Ascending aorta (tissue), 2 donors: ENCODE measurements around the gene LRRC23. TPM values are rescaled to one million over a fixed set of nuclear protein-coding genes. Genes with fewer than 3 reads are reported as not detected.
"Not testable (repeated sequence)": the region's sequence is repeated elsewhere in the genome, so short reads cannot be mapped to it uniquely, and the experiment has no call there.

Experiments used
- DNase-seq, 2 donors: peaks; one replicate each; pipeline ENCODE4 v3.0.0-alpha.2; 2019; ENCODE audit warnings: low spot score in 2 of 2
- H3K27ac ChIP-seq, 2 donors: fragments of 200-600 bp; sonication (generic); one replicate each; pipeline ENCODE4 v1.5.1; 2016 to 2017; ENCODE audit warnings: mild to moderate bottlenecking in 1 of 2
- H3K27me3 ChIP-seq: fragments of 200-600 bp; sonication (generic); one replicate; pipeline ENCODE4 v1.5.1; 2017
- H3K36me3 ChIP-seq, 2 donors: fragments of 200-600 bp; sonication (generic); one replicate each; pipeline ENCODE4 v1.5.1; 2016
- H3K4me1 ChIP-seq, 2 donors: fragments of 200-600 bp; sonication (generic); one replicate each; pipeline ENCODE4 v1.5.1; 2016 to 2017; ENCODE audit warnings: mild to moderate bottlenecking in 1 of 2
- H3K4me3 ChIP-seq, 2 donors: fragments of 200-600 bp; sonication (generic); one replicate each; pipeline ENCODE4 v1.5.1; 2016 to 2017; ENCODE audit warnings: mild to moderate bottlenecking in 1 of 2
- H3K9me3 ChIP-seq, 2 donors: fragments of 200-600 bp; sonication (generic); one replicate each; pipeline ENCODE4 v1.5.1; 2016
- intact Hi-C: fragments of 100-400 bp; cut with DNase I; formaldehyde crosslinking; loops from one replicate; pipeline ENCODE4 v1.15.1; 2023
- total RNA-seq: library from RNA; depleted of rRNA; stranded (reverse); fragments of >200 nt; gene quantifications from one replicate; pipeline ENCODE4 v1.1.0, GENCODE V29; 2016
- TF ChIP-seq, protein P1 (sequence below), 3 experiments: fragments of 200-600 bp in 2 of 3; fragments of 450-650 bp in 1 of 3; sonication (generic) in 2 of 3; IDR thresholded peaks; one replicate each; pipeline ENCODE4 v1.5.1; 2016 to 2019; ENCODE audit warnings: antibody characterized with exemption in 3 of 3, mild to moderate bottlenecking in 1 of 3, moderate library complexity in 1 of 3

The LRRC23 gene
- total RNA-seq, 1 donor from 2014 or later: 6.6 TPM

DNA sequence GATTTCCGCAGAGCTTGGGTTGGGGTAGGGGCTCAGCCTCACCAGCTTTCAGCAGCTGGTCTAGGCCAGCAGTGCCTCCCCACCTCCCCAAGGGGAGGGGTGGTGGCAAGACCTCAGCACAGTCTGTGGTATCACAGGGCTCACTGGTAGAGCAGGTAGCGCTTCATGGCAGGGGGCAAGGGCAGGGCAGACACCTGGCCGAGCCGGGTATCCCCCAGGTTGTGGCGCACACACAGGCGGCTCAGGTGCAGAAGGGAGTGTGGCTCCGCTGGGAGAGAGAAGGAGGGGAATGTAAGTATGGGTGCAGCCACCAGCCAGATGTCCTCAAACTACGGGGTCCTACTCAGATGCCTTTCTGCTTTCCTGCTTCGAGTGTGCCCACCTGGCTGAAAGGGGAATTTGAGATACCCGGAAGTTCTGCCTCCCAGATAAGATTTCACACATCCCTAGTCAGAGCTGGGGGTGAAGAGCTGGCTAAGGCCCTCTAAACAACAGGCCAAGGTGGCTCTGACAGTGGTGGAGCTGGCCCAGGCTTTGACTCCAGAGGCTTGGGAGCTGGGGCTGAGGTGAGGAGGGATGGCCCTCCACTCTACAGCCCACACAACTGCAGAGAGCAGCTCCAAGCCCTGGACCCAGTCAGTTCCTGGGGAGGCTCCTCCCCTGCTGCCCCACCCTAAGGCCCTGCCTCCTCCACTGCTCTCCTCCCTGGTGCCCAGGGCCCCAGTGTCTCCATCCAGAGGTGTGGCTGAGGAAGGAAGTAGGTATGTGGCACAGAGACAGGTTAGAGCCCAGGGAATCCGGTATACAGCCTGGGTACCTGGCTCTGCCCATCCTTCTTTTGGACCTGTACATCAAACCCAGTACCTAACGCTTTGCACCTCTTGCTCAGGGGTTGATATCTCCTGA, 33.3 kb upstream of the LRRC23 start:
- no peak for DNase-seq
- no peaks in the 10 kb centered on the region for H3K9me3 ChIP-seq
- peaks cover 17 to 19% of the 10 kb centered on the region in 2 donors for H3K36me3 ChIP-seq
- peak overlapping the region; percentile 82 to 90 for H3K4me3 ChIP-seq
- intact Hi-C loops: loop anchor here (5.0 kb wide), 1 partner anchor 236 kb away; the partner anchor contains the start of gene C1RL
- TF ChIP-seq, protein P1, sequence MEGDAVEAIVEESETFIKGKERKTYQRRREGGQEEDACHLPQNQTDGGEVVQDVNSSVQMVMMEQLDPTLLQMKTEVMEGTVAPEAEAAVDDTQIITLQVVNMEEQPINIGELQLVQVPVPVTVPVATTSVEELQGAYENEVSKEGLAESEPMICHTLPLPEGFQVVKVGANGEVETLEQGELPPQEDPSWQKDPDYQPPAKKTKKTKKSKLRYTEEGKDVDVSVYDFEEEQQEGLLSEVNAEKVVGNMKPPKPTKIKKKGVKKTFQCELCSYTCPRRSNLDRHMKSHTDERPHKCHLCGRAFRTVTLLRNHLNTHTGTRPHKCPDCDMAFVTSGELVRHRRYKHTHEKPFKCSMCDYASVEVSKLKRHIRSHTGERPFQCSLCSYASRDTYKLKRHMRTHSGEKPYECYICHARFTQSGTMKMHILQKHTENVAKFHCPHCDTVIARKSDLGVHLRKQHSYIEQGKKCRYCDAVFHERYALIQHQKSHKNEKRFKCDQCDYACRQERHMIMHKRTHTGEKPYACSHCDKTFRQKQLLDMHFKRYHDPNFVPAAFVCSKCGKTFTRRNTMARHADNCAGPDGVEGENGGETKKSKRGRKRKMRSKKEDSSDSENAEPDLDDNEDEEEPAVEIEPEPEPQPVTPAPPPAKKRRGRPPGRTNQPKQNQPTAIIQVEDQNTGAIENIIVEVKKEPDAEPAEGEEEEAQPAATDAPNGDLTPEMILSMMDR (IDR thresholded peaks at IDR 0.05): no peak
- H3K27ac ChIP-seq: peak overlapping the region; percentile 85 to 92
- peaks cover 14 to 37% of the 10 kb centered on the region in 2 donors for H3K4me1 ChIP-seq
- no peaks in the 10 kb centered on the region for H3K27me3 ChIP-seq

DNA sequence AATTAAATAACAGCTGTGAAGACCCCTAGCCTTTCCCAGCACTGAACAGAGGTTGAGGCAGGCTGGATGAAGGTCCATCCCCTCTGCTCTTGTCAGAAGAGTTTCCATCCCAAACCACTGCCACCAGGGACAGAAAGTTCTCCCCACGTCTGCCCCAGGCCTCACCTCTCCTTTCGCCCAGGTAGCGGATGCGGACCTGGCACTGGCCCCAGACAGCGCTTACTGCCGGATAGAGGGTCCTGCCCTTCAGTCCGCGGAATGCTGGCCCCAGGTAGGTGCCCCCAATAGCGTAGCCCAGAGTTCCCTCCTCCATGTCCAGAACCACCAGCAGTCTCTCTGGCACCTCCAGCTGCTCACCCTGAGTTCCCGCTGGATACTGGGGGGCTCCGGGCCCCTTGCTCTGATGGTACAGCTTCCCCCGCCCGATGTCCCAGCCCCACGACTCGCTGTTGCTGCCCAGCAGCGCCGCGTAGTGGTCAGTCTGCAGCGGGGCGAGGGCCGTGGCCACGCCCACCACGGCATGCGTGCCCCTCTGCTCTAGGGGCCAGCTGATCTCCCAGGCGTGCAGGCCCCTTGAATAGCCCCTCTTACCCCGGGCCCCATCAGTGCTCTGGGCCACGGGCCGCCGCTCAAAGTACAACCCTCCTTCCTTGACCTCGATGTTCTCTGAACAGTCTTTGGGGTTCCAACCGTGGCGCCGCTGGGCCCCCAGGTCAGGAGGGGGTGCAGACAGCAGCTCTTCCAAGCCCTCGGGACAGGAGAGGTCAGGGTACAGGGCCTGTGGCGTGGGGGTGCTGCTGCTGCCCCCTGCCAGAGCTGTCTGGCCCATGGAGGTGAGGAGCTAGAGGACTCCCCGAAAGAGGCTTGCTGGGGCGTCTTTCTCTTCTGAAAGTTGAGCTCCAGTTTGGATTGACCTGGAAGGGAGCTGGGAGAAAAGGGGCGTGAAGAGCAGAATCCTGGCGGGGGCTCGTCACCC, 32.3 kb upstream of the LRRC23 start:
- intact Hi-C loops: loop anchor here (1.0 to 5.0 kb wide), 5 partner anchors 19 to 235 kb away; partner anchors contain the start of genes C1RL, CDCA3, LRRC23 and RNU7-1
- TF ChIP-seq, protein P1 (IDR thresholded peaks at IDR 0.05): peak; percentile 90 to 98 (median 97)

DNA sequence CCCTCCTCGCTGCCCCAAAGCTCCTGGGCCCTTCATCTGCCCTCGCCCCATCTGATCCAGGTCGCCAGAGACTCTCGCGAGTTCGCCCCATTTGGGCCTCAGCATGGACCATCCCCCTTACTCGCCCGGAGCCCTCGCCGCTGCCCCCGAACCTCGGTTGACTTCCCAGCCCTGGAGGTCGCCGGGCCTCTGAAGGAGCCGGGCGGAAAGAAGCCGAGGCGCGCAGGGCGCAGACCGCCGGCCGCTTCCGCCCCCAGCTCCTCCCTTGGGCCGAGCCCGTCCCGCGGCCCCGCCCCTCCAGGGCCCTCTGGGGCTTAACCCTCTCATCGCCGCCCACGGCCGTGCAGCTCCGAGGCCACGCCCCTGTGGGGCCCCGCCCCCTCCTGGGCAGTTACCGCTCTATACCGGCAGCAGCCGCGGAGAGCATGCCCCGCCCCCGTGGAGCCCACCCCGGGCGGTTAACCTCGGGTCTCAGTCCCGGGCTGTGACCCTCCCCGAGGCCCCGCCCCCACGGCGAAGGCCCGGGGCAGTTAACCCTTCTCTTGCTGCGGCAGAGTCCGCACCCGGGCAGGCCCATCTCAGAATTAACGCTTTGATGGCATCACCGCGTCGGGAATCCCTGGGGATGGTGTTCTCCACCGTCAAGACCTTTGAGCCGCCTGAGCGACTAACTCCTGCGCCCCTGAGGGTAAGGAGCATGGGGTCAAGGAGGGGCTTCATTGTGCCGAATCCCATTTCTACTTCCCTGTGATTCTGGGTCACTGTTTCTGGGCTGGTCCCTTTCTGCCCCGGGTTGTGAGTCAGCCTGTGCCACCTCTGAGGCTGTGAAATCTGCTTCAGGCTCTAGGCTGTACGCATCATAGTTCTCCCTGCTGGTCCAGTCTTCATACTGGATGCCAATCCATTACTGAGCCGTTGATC, 31.3 kb upstream of the LRRC23 start, which contains the start of gene SPSB2:
TSS of gene SPSB2 (minus strand) at position 210 of the 921 bp plus-strand sequence. CDS start 402 bp downstream, outside the sequence.
- DNase-seq: peak; percentile 85 to 99
- peaks cover 13 to 28% of the 10 kb centered on the region in 2 donors for H3K4me1 ChIP-seq
- H3K4me3 ChIP-seq: peak within 1 kb of the TSS; percentile 82 to 90
- peaks cover 17 to 19% of the 10 kb centered on the region in 2 donors for H3K36me3 ChIP-seq
- TF ChIP-seq, protein P1 (IDR thresholded peaks at IDR 0.05): no peak
- H3K27ac ChIP-seq: peak within 1 kb of the TSS; percentile 85 to 92
- no peaks in the 10 kb centered on the region for H3K27me3 ChIP-seq
- H3K9me3 ChIP-seq: no peaks in the 10 kb centered on the region
- intact Hi-C loops: loop anchor here (1.0 to 5.0 kb wide), 5 partner anchors 18 to 234 kb away; partner anchors contain the start of genes C1RL, CDCA3, LRRC23 and RNU7-1

More for the DNA sequence above, 32.3 kb upstream of the LRRC23 start:
- peak overlapping the region; percentile 82 to 90 for H3K4me3 ChIP-seq
- H3K27me3 ChIP-seq: no peaks in the 10 kb centered on the region
- H3K9me3 ChIP-seq: no peaks in the 10 kb centered on the region
- peaks cover 14 to 30% of the 10 kb centered on the region in 2 donors for H3K4me1 ChIP-seq
- peaks cover 17 to 19% of the 10 kb centered on the region in 2 donors for H3K36me3 ChIP-seq
- peak in 1 of 2 donors; percentile 92 for DNase-seq
- peak overlapping the region; percentile 85 to 92 for H3K27ac ChIP-seq

DNA sequence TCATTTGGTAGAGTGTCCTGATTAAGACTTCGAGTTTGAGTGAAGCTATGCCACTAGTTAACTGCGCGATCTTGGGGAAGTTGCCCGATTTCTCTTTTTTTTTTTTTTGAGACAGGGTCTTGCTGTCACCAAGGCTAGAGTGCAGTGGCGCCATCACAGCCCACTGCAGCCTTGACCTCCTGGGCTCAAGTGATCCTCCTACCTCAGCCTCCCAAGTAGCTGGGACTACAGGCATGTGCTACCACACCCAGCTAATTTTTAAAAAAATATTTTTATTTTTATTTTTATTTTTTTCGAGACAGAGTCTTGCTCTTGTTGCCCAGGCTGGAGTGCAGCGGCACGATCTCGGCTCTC, 30.6 kb upstream of the LRRC23 start:
- Histone ChIP-seq H3K4me3 (peak overlapping the region; percentile 82 to 90), H3K27ac (peak overlapping the region; percentile 85 to 92), H3K36me3 (peaks cover 17 to 19% of the 10 kb centered on the region in 2 donors), H3K4me1 (peaks cover 10 to 21% of the 10 kb centered on the region in 2 donors)
- not testable (repeated sequence) for H3K9me3 ChIP-seq, H3K27me3 ChIP-seq, DNase-seq
- intact Hi-C loops: loop anchor here (5.0 kb wide), 1 partner anchor 233 kb away; the partner anchor contains the start of gene C1RL

DNA sequence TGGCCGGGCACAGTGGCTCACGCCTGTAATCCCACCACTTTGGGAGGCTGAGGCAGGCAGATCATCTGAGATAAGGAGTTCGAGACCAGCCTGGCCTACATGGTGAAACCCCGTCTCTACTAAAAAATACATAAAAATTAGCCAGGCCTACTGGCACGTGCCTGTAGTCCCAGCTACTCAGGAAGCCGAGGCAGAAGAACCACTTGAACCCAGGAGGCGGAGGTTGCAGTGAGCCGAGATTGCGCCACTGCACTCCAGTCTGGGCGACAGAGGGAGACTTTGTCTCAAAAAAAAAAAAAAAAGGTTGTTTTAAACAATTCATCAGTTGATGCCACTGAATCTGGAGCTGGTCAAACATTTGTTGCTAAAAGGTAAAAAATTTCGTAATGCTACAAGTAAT, 24.8 kb upstream of the LRRC23 start:
- intact Hi-C loops, H3K27me3 ChIP-seq, H3K4me1 ChIP-seq, H3K4me3 ChIP-seq, H3K27ac ChIP-seq, H3K9me3 ChIP-seq, DNase-seq: not testable (repeated sequence)
- peaks cover 9 to 15% of the 10 kb centered on the region in 2 donors for H3K36me3 ChIP-seq
